WTC11 (cell line): ENCODE results near the gene TUT4.

ENCODE experiments used
- CREB1 ChIP-seq: sonication (generic); formaldehyde crosslinking; IDR thresholded peaks from 2 replicates; pipeline ENCODE4 v1.8.0; 2023; ENCODE audit warnings: mild to moderate bottlenecking, missing genetic modification reagents
- FOXJ3 ChIP-seq: sonication (generic); formaldehyde crosslinking; IDR thresholded peaks from 2 replicates; pipeline ENCODE4 v1.9.0; 2021; ENCODE audit warnings: missing genetic modification reagents, mild to moderate bottlenecking, borderline replicate concordance
- GTF2I ChIP-seq: fragments of 250-450 bp; sonication (Bioruptor Pico); conservative IDR thresholded peaks from 2 replicates; pipeline ENCODE4 v1.4.0; 2021; ENCODE audit warnings: mild to moderate bottlenecking
- NR1H2 ChIP-seq: sonication (generic); formaldehyde crosslinking; IDR thresholded peaks from 2 replicates; pipeline ENCODE4 v1.9.0; 2021; ENCODE audit warnings: mild to moderate bottlenecking, moderate library complexity, missing genetic modification reagents
- NR2C2 ChIP-seq: sonication (generic); formaldehyde crosslinking; IDR thresholded peaks from 2 replicates; pipeline ENCODE4 v1.8.0; 2022; ENCODE audit warnings: mild to moderate bottlenecking, missing genetic modification reagents
- SP1 ChIP-seq: sonication (generic); formaldehyde crosslinking; conservative IDR thresholded peaks from 2 replicates; pipeline ENCODE4 v1.8.1; 2022; ENCODE audit warnings: missing genetic modification reagents
- TF ChIP-seq, protein P1 (sequence below): fragments of 200-600 bp; IDR thresholded peaks from 2 replicates; pipeline ENCODE4 v1.8.0; 2022; ENCODE audit warnings: antibody characterized with exemption
- TF ChIP-seq, protein P2 (sequence below): sonication (generic); formaldehyde crosslinking; IDR thresholded peaks from 2 replicates; pipeline ENCODE4 v1.8.1; 2022; ENCODE audit warnings: mild to moderate bottlenecking, moderate library complexity, missing genetic modification reagents
- TF ChIP-seq, protein P3 (sequence below): sonication (generic); formaldehyde crosslinking; IDR thresholded peaks from 2 replicates; pipeline ENCODE4 v1.8.1; 2023; ENCODE audit warnings: mild to moderate bottlenecking, missing genetic modification reagents, moderate library complexity
- TF ChIP-seq, protein P4 (sequence below): sonication (generic); formaldehyde crosslinking; IDR thresholded peaks from 2 replicates; pipeline ENCODE4 v1.8.1; 2022; ENCODE audit warnings: mild to moderate bottlenecking, missing genetic modification reagents, moderate library complexity, borderline replicate concordance

DNA sequence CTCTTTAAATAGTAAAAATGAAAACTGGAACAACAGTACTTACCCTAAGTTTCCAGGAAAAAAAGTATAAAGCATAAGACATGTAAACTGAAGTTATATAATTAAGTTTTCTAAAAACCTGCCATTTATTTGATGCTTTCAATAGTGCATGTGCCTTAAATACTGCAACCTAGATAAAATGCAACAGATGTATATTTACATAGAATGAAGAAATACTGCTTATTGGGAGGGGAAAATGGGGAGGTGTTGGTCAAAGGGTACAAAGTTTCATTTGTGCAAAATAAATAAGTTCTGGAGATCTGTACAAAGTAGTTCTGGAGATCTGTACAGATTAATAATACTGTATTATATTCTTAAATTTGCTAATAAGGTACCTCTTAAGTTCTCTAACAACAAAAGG, 79.9 kb downstream of the TUT4 start:
- TF ChIP-seq, protein P1, sequence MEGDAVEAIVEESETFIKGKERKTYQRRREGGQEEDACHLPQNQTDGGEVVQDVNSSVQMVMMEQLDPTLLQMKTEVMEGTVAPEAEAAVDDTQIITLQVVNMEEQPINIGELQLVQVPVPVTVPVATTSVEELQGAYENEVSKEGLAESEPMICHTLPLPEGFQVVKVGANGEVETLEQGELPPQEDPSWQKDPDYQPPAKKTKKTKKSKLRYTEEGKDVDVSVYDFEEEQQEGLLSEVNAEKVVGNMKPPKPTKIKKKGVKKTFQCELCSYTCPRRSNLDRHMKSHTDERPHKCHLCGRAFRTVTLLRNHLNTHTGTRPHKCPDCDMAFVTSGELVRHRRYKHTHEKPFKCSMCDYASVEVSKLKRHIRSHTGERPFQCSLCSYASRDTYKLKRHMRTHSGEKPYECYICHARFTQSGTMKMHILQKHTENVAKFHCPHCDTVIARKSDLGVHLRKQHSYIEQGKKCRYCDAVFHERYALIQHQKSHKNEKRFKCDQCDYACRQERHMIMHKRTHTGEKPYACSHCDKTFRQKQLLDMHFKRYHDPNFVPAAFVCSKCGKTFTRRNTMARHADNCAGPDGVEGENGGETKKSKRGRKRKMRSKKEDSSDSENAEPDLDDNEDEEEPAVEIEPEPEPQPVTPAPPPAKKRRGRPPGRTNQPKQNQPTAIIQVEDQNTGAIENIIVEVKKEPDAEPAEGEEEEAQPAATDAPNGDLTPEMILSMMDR: no peak
- TF ChIP-seq SP1 (no peak), NR1H2 (CRISPR knock-in tag) (no peak), NR2C2 (CRISPR knock-in tag) (no peak), FOXJ3 (CRISPR knock-in tag) (no peak), CREB1 (no peak), GTF2I (CRISPR knock-in tag) (no peak)
- TF ChIP-seq, protein P2, sequence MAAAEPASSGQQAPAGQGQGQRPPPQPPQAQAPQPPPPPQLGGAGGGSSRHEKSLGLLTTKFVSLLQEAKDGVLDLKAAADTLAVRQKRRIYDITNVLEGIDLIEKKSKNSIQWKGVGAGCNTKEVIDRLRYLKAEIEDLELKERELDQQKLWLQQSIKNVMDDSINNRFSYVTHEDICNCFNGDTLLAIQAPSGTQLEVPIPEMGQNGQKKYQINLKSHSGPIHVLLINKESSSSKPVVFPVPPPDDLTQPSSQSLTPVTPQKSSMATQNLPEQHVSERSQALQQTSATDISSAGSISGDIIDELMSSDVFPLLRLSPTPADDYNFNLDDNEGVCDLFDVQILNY (CRISPR knock-in tag): no peak
- TF ChIP-seq, protein P3, sequence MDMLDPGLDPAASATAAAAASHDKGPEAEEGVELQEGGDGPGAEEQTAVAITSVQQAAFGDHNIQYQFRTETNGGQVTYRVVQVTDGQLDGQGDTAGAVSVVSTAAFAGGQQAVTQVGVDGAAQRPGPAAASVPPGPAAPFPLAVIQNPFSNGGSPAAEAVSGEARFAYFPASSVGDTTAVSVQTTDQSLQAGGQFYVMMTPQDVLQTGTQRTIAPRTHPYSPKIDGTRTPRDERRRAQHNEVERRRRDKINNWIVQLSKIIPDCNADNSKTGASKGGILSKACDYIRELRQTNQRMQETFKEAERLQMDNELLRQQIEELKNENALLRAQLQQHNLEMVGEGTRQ (CRISPR knock-in tag): no peak
- TF ChIP-seq, protein P4, sequence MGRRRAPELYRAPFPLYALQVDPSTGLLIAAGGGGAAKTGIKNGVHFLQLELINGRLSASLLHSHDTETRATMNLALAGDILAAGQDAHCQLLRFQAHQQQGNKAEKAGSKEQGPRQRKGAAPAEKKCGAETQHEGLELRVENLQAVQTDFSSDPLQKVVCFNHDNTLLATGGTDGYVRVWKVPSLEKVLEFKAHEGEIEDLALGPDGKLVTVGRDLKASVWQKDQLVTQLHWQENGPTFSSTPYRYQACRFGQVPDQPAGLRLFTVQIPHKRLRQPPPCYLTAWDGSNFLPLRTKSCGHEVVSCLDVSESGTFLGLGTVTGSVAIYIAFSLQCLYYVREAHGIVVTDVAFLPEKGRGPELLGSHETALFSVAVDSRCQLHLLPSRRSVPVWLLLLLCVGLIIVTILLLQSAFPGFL (CRISPR knock-in tag): no peak
